Measurements from ENCODE around the gene ADAMTS3.
"Not testable (repeated sequence)": the region's sequence is repeated elsewhere in the genome, so short reads cannot be mapped to it uniquely, and the experiment has no call there.

The ADAMTS3 gene

GRCh38 chr4:72546456-72546855 is 22.6 kb downstream of the ADAMTS3 start:
- H3K36me3 Mint-ChIP-seq (ENCODE audit: low read depth) = peaks cover 25% of the 10 kb centered on the region
- no peak overlapping the region for H3K4me3 Mint-ChIP-seq

GRCh38 chr4:72540694-72541093 is 28.3 kb downstream of the ADAMTS3 start:
- Mint-ChIP-seq H3K36me3 (ENCODE audit: low read depth) (peaks cover 40% of the 10 kb centered on the region), H3K9me3 (peaks cover 36% of the 10 kb centered on the region)
- not testable (repeated sequence) for H3K27ac Mint-ChIP-seq; H3K4me1 Mint-ChIP-seq; H3K27me3 Mint-ChIP-seq (ENCODE audit: low read depth); H3K4me3 Mint-ChIP-seq

More at GRCh38 chr4:72546456-72546855, 22.6 kb downstream of the ADAMTS3 start:
- peaks cover 2% of the 10 kb centered on the region for H3K9me3 Mint-ChIP-seq
- no peaks in the 10 kb centered on the region for H3K27me3 Mint-ChIP-seq (ENCODE audit: low read depth)
- TF ChIP-seq CTCF (IDR thresholded peaks at IDR 0.05; ENCODE audit: unreplicated experiment in 3 of 3) = no peak
- no peak overlapping the region for H3K27ac Mint-ChIP-seq
- no peaks in the 10 kb centered on the region for H3K4me1 Mint-ChIP-seq

DNA sequence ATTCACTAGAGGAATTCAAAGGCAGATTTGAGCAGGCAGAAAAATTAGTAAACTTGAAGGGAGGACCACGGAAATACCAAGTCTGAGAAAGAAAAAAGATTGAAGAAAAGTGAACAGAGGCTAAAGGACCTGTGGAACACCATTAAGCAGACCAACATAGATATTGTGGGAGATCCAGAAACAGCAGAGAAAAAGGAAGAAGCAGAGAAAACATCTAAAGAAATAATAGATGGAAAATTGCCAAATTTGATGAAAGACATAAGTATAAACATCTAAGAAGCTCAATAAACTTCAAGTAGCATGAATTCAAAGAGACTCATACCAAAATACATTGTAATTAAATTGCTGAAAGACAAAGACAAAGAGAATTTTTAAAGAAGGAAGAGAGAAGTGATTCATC is 31.0 kb downstream of the ADAMTS3 start:
- Mint-ChIP-seq H3K27ac (no peak overlapping the region), H3K36me3 (ENCODE audit: low read depth) (peaks cover 30% of the 10 kb centered on the region), H3K4me1 (no peaks in the 10 kb centered on the region), H3K27me3 (ENCODE audit: low read depth) (no peaks in the 10 kb centered on the region), H3K4me3 (no peak overlapping the region), H3K9me3 (peaks cover 36% of the 10 kb centered on the region)
- TF ChIP-seq CTCF (IDR thresholded peaks at IDR 0.05; ENCODE audit: unreplicated experiment in 3 of 3) = no peak

DNA sequence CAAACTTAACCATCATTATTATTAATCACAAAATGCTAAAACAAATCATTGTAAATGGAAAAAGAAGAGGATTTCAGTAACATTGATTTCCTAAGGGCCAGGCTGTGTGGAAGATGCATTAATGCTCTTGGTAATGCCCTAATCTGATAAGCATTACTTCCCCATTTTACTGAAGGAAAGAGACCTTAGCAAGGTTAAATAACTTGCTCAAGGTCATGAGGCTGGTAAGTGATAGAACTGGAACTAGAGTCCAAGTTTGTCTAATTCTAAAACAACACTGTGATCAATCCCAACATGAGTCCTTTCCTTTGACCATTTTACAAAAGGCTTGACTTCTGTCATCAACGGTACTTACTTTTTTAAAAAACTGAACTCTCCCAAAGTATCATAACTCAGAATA is 32.6 kb downstream of the ADAMTS3 start:
- TF ChIP-seq CTCF (IDR thresholded peaks at IDR 0.05; ENCODE audit: unreplicated experiment in 3 of 3) = no peak
- Mint-ChIP-seq H3K27me3 (ENCODE audit: low read depth) (no peaks in the 10 kb centered on the region), H3K27ac (no peak overlapping the region), H3K36me3 (ENCODE audit: low read depth) (peaks cover 24% of the 10 kb centered on the region), H3K4me1 (no peaks in the 10 kb centered on the region), H3K9me3 (peaks cover 33% of the 10 kb centered on the region), H3K4me3 (no peak overlapping the region)

DNA sequence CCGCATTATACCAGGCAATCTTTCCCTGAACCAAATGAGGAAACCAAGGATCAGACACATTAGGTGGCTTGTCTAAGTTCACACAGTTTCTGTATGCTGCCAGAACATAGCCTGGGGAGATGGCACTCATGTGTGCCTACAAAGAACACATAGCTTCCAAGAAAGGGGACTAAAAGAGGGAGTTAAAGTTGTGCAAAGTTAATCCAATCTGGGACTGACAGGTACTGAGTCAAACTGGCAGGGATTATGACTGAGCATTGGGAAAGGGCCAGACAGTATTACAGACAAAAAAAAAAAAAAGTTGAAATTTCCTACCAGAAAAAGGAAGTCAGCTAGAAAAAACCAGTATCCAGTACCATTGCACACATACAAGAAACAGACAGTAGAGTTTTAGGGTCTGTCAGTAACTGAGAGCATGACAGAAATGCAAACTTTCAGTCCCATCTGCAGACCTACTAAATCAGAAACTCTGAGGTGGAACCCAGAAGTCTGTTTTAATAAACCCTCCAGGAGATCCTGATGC is 37.2 kb downstream of the ADAMTS3 start:
- Mint-ChIP-seq H3K4me3 (no peak overlapping the region), H3K27me3 (ENCODE audit: low read depth) (no peaks in the 10 kb centered on the region), H3K27ac (no peak overlapping the region), H3K4me1 (no peaks in the 10 kb centered on the region), H3K9me3 (no peaks in the 10 kb centered on the region), H3K36me3 (ENCODE audit: low read depth) (no peaks in the 10 kb centered on the region)
- no peak for TF ChIP-seq CTCF (IDR thresholded peaks at IDR 0.05; ENCODE audit: unreplicated experiment in 3 of 3)

DNA sequence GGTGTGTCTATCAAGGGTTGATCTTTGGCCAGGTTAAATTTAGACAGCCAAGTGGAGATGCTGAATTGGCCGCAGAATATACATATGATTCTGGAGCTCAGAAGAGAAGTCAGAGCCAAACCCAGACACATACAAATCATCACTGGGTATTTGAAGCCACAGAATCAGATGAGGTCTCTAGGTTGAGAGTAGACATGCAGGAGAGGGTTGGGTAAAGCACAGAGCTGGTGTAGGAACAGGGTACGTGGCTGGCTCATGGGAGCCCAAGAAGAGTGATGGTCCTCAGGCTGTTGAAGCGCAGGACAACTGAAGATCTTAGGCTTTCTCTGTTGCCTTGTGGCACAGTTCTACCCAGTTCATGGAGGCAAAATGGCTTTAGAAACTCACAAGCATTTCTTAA is 37.7 kb downstream of the ADAMTS3 start:
- H3K27ac Mint-ChIP-seq = no peak overlapping the region
- TF ChIP-seq CTCF (IDR thresholded peaks at IDR 0.05; ENCODE audit: unreplicated experiment in 3 of 3) = no peak

More for the DNA sequence above, 37.7 kb downstream of the ADAMTS3 start:
- H3K9me3 Mint-ChIP-seq = no peaks in the 10 kb centered on the region
- H3K4me1 Mint-ChIP-seq = no peaks in the 10 kb centered on the region
- no peaks in the 10 kb centered on the region for H3K27me3 Mint-ChIP-seq (ENCODE audit: low read depth)
- no peaks in the 10 kb centered on the region for H3K36me3 Mint-ChIP-seq (ENCODE audit: low read depth)
- H3K4me3 Mint-ChIP-seq = no peak overlapping the region

Data from nephron (organoid).